ENCODE results near the gene USP48. TPM values are rescaled to one million over a fixed set of nuclear protein-coding genes. Genes with fewer than 3 reads are reported as not detected.
A peak's percentile ranks its signal among the peaks of the same experiment; 100 is the strongest.

The USP48 gene
- total and polyA plus RNA-seq, 2 of the 8 experiments (the other 6 are each of a cell fraction or from before 2014, with no cell fraction given): 12.8 to 83.5 TPM

GRCh38 chr1:21706151-21706835 is 76.7 kb downstream of the USP48 start:
- Histone ChIP-seq H3K27me3 (replicated peaks in 1 of 4; ENCODE audit: control insufficient read depth in 3 of 4, extremely low read depth in 1 of 4, insufficient read depth in 3 of 4, low read length in 3 of 4) (no peaks in the 10 kb centered on the region), H3K36me3 (ENCODE audit: control insufficient read depth in 2 of 4, insufficient read depth in 4 of 4, low read length in 3 of 4) (peaks cover 2 to 41% (median 17%) of the 10 kb centered on the region in 4 experiments; a peak in 7 of 8 replicates), H3K4me3 (ENCODE audit: extremely low read depth in 1 of 4, insufficient read depth in 2 of 4, low read depth in 3 of 4, low read length in 4 of 4) (peak overlapping the region in 1 of 4 experiments; percentile 8; a peak in 1 of 8 replicates), H3K4me2 (ENCODE audit: insufficient read depth in 1 of 2, low read depth in 2 of 2, low read length in 2 of 2) (peak overlapping the region; percentile 4 to 17; a peak in 1 of 4 replicates), H3K14ac (ENCODE audit: insufficient read length) (no peak overlapping the region), H2BK12ac (ENCODE audit: low read depth, low read length) (no peak overlapping the region), H4K5ac (ENCODE audit: insufficient read length, low read depth, low read length) (peak overlapping the region; percentile 33), H3K79me1 (ENCODE audit: low read depth, low read length) (no peaks in the 10 kb centered on the region; the same call in 1 of the 2 replicates), H3K27ac (ENCODE audit: low read depth, low read length) (no peak overlapping the region), H3K23me2 (ENCODE audit: low read depth, low read length) (no peaks in the 10 kb centered on the region), H3K18ac (ENCODE audit: extremely low read depth, low read length) (no peak overlapping the region), H2BK5ac (ENCODE audit: low read depth, low read length) (no peak overlapping the region), H3K56ac (replicated peaks; ENCODE audit: insufficient read length, low read depth, low read length) (no peak overlapping the region), H3K4ac (replicated peaks; ENCODE audit: insufficient read length, low read depth, low read length) (no peak overlapping the region), H2BK20ac (ENCODE audit: low read length) (no peak overlapping the region), H4K8ac (ENCODE audit: extremely low read depth, insufficient read depth, low read length) (no peak overlapping the region), H4K20me1 (replicated peaks in 1 of 2; ENCODE audit: control insufficient read depth in 1 of 2, insufficient read depth in 2 of 2, low read length in 2 of 2) (peaks cover 0 to 3% of the 10 kb centered on the region in 2 experiments), H2AFZ (ENCODE audit: low read length) (no peak overlapping the region), H2BK15ac (ENCODE audit: low read length) (no peak overlapping the region), H3K9ac (replicated peaks in 1 of 4; ENCODE audit: extremely low read depth in 1 of 4, low read depth in 3 of 4, low read length in 3 of 4) (no peak overlapping the region), H2BK120ac (replicated peaks; ENCODE audit: low read depth, low read length) (no peak overlapping the region), H4K91ac (replicated peaks; ENCODE audit: insufficient read length, low read length) (no peak overlapping the region), H3K9me3 (ENCODE audit: insufficient read depth in 2 of 2, low read depth in 1 of 2, low read length in 1 of 2) (no peaks in the 10 kb centered on the region), H3K79me2 (ENCODE audit: control insufficient read depth in 1 of 2, insufficient read depth in 2 of 2, low read length in 2 of 2) (no peaks in the 10 kb centered on the region), H3K4me1 (replicated peaks in 1 of 4; ENCODE audit: control insufficient read depth in 3 of 4, insufficient read depth in 4 of 4, low read length in 3 of 4) (peaks cover 2 to 9% (median 5%) of the 10 kb centered on the region in 4 experiments; a peak in 4 of 7 replicates), H2AK5ac (ENCODE audit: low read depth, low read length) (no peak overlapping the region), H3K23ac (ENCODE audit: insufficient read length) (no peak overlapping the region)
- ChIA-PET CTCF (ENCODE audit: partially characterized antibody) (interaction anchor here (0.9 to 1.1 kb wide), 2 partner anchors 12 to 47 kb away, joined by 4 read pairs; no protein-coding TSS in a partner anchor), POLR2A (ENCODE audit: partially characterized antibody) (interaction anchor here (0.6 to 1.3 kb wide), 3 partner anchors 63 to 955 kb away, joined by 3 read pairs; partner anchors contain the start of gene USP48)
- DNase-seq (ENCODE audit: low read depth in 1 of 2, low spot score in 2 of 2) (peak in 1 of 2 experiments; percentile 27), FAIRE-seq (peak; percentile 96)
- WGBS, 2 experiments (ENCODE audit: extremely low coverage in 1 of 2, insufficient coverage in 1 of 2, insufficient read length in 1 of 2, insufficient replicate concordance in 2 of 2, low coverage in 1 of 2, low lambda C conversion rate in 2 of 2, missing lambda C conversion rate in 1 of 2): 63% methylated on average over 8 of the region's 8 CpGs; no CpG with 5 or more reads in 1 of the 2 experiments
- no peak for TF ChIP-seq CHD2 (IDR thresholded peaks at IDR 0.05; ENCODE audit: low read length)
- TF ChIP-seq TAF1 (IDR thresholded peaks at IDR 0.05; ENCODE audit: low read depth, low read length): peak; percentile 38; the same call in 1 of the 2 replicates
- no peak for TF ChIP-seq CTBP2 (IDR thresholded peaks at IDR 0.05; ENCODE audit: borderline replicate concordance, insufficient read depth, insufficient read length, low read length)
- TF ChIP-seq HDAC2 (IDR thresholded peaks at IDR 0.05; ENCODE audit: borderline replicate concordance in 1 of 2, low read depth in 2 of 2, low read length in 2 of 2): peak in 1 of 2 experiments; percentile 70; a peak in 2 of 4 replicates
- TF ChIP-seq SIN3A (conservative IDR thresholded peaks at IDR 0.05 in 1 of 2, IDR thresholded peaks at IDR 0.05 in 1 of 2; ENCODE audit: low read depth in 1 of 2, low read length in 2 of 2): peak; percentile 97 to 98
- peak; percentile 20; the same call in 1 of the 2 replicates for TF ChIP-seq EGR1 (IDR thresholded peaks at IDR 0.05; ENCODE audit: borderline replicate concordance, low read depth, low read length)
- 0 out of 2 replicates have a peak, but pooled peaks have one; percentile 29 for TF ChIP-seq YY1 (IDR thresholded peaks at IDR 0.05; ENCODE audit: low read depth, low read length)
- TF ChIP-seq PHF8 (conservative IDR thresholded peaks at IDR 0.05; ENCODE audit: low read depth, low read length): no peak
- peak; percentile 96 for TF ChIP-seq CEBPB (IDR thresholded peaks at IDR 0.05; ENCODE audit: low read depth, low read length)
- peak; percentile 47; the same call in 1 of the 2 replicates for TF ChIP-seq MAX (IDR thresholded peaks at IDR 0.05)
- 0 out of 2 replicates have a peak, but pooled peaks have one; percentile 48 for TF ChIP-seq TCF12 (IDR thresholded peaks at IDR 0.05; ENCODE audit: low read depth, low read length)
